ENCODE measurements around the gene SMOC2.
"Not testable (repeated sequence)": the region's sequence is repeated elsewhere in the genome, so short reads cannot be mapped to it uniquely, and the experiment has no call there.

The SMOC2 gene

DNA sequence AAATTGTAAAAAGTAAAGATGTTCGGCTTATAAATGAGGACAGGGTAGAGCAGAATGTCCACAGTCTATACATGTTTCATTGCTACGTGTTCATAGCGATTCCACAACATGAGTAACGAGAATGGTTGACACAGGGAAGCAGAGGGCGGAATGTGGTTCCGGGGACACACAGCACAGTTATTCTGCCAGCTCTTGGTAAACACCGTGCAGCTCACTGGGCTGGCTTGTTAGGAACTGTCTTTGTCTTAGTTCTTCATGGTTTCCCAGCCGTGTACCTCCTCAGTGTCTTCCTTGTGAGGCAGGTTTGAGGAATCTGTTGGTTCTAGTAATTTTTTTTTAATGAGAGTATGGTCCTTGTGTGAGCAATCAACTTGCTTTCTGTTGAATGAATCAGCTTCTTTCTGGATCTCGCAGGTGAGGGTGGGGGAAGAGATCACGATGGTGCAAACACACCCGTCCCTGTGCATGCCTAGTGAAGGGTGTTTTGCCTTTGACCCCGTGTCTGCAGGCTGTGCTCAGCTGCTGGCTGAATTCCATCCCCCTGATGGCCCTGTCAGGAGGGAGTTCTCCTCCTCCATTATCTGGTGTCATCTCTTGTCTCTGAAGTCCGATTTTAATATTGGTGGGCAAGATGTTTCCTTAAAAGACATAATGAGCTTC, 168.2 kb downstream of the SMOC2 start:
- DNase-seq = no peak

DNA sequence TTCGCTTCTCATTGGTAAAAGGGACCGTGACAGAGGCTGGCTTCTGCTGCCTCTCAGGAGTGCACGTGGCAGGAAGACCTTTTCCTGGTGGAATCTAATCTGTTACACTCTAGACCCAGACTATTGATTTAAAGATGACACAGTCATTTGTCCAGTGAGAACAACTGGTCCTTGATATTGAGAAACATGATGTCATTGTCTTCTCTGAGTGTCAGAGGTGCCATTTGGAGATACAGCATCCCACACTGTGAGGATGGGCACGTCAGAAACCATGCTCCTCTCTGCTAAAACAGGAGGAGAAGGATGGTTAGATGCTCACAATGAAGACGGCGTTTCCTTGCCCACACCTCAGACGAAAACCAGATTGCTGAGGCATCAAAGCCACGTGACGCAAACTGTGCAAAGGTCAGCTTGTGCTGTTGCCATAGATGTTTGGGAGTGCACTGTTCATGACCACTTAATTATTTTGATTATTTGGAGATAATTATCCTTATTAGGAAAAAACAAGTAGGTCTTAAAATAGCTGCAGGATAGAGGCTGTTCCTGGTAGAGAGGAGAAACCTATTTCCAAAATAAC, 169.0 kb downstream of the SMOC2 start:
- no peak for DNase-seq

DNA sequence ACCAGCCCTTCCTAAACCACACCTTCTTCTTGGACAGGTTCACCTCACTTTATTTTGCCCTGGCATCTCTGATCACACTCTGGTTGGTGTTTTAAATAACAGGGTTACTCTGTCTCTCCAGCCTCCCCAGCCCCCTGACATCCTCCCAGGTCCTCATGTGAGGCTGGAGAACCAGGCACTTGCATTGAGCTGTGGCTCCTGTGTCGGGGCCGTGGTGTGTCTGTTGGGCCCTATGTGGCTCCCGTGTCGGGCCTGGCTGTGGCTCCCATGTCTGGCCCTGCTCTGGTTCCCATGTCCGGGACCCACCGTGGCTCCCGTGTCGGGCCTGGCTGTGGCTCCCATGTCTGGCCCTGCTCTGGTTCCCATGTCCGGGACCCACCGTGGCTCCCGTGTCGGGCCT, 170.0 kb downstream of the SMOC2 start:
- not testable (repeated sequence) for DNase-seq

DNA sequence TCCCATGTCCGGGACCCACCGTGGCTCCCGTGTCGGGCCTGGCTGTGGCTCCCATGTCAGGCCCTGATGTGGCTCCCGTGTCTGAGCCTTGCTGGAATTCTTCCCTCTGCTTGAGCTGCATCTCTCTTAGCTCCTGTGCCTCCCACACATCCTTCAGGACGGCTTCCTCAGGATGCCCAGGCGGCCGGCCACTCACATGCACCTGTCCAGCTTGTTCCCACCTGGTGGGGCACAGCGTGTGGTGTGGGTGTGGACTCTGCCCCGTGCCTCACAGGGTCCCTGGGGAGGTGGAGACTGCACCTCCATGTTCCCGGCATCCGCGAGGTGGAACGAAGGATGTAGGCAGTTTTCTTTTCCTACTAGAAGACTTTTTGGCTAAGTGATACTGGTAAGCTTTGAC, 170.7 kb downstream of the SMOC2 start:
- no peak for DNase-seq

DNA sequence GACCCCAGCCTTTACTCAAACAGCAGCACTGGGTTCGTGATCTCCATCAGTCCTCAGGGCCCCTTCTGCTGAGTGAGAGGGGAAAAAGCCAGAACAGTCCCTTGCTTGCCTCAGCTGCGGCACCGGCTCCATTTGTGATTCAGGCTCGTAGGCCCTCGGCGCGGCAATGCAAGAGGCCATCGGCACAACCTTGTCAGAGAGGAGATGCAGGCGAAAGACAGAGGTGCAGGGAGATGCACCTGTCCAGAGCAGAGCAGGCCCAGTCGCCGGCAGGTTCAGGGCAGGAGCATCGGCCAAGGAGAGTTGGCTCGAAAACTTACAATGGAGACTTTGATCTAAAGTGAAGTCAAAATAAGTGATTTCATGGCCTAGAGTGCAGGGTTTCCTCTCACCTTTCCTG, 171.6 kb downstream of the SMOC2 start:
- DNase-seq = no peak

DNA sequence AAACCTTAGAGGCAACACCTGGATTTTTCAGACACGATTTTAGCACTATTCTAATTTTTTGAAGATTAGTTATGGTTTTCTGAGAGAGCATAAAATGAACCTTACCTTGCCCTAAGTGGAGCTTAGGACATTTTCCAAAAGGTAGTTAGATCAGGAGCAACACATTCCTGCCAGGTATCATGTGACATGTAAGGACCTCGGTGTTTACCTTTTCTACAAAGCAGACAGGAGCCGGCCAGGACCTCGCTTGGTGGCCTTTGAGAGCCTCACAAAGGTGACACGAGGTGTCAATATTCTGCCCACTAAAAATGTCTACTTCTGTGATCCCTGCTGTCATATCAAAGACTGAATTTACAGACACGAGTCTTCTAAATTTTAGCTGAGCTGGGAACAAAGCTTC, 174.9 kb downstream of the SMOC2 start:
- DNase-seq = no peak

DNA sequence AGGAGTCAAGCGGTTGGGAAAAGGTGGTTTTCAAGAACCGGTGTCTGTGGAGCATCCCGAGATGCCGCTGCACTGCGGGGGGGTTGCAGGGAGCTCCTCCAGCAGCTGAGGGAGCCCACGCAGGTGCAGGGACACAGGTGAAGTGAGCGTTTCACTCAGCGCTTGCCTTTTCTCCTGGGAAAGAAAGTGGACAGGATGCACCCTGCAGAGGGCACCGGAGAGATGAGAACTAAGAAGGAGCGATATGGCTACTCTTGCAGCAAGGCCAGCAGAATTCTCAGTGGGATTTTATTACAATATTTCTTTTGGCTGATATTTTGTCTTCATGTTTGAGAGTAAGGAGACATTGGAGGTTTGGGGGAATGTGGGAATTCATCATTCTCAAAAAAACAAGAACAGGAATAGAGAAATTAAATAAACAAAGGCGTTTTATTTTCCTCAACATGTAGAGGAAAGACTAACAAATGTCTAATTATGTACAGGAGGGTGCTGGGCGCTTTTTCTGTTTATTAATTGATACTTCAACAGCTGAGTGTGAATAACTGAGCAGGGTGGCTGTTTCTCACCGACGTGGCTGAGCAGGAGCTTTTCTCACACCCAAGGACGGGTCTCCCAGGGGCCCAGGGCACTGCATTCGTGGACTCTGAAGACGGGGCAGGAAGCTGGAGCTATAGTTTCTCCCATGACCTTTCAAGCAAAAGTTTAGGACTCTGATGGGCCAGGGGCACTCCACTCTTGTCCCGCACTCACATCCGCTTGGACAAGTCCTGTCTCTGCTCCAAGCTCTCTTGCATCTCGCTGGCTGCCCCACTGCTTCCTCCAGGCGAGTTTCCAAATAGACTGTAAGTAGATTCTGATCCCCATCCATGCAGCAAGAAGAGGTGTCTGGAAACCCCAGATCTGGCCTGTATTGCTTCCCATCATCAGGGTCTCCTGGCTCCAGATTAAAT, 176.1 kb downstream of the SMOC2 start:
- no peak for DNase-seq

DNA sequence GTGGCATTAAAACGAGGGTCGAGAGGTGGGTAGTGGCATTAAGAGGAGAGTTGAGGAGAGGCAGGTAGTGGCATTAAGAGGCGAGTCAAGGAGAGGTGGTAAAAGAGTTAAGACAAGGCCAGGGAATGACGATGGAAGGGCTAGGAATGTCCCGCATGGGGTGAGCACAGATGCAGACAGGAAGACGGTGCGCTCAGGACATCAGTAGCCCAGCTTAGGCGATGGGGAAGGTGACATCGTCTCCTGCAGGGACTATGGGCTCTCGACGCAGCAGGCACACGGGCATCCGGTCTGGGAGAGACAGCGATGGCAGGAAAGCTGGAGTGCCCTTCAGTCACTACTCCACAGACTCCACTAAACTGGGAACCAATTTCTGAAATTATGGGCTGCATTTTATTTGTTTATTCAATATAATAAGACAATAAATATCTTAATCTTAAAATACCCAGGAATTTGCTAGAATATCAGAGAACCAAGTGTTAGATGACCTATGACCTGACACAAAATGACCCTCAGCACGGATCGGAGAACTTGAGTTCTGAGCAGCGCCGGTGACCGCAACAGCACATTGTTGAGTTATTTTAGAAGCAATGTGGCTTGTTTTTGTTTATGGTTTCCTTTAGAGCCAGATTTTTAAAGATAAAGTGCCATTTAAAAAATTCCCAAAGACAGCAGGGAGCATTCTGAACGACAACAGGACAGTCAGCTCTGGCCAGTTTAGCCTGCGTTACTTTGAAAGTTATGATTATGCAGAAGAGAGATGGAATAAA, 177.7 kb downstream of the SMOC2 start:
- no peak for DNase-seq

DNA sequence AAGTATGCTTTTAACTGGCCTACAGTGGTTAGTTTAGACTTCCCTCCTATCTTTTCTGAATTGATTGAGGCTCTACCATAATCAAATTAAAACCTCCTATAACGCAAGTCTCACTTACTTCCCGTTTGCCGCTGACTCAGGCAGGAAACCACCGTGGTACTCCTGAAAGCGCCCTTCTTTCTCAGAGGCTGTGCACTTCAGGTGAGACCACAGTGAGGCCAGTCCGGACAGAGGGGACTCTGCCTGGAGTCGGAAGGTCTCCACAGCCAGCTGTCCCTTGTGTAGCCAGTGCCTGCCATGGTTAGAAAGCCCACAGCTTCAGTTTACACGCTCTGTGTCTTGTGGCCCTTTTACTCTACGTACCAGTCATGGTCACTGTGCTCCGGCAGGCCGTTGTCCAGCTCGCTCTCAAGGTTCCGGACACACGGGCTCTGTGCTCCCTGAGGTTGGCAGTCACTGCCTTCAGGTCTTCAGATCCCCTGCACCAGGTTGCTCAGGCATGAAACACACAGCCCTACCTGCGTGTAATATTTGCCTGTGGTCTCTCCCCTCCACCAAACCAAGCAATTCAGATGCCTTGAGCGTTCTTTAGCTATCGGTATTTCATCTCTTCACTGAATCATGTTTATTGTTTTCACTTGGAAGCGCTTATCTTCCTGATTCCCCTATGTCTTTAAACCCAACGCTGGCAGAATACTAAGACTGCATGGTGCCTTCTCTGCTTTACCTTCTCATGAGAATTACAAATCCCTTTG, 178.8 kb downstream of the SMOC2 start:
- DNase-seq = no peak

DNA sequence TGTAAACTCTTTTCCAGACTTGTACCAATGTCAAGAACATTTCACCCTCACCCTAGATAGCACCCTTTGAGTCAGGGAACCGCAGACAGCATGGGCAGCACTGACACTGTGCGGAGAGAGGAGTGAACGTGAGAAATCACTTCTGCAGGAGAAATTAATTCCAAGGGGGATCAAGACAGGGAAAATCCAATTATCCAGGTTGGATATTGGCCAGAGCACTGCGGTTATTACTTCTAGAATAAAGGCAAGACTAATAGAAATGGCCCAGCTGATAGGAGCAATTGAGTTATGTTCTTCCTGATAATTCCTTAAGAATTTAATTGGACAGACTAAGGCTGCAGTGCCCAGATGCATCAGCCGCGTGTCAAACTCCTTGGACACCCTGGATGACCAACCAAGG, 179.6 kb downstream of the SMOC2 start:
- DNase-seq = no peak

DNA sequence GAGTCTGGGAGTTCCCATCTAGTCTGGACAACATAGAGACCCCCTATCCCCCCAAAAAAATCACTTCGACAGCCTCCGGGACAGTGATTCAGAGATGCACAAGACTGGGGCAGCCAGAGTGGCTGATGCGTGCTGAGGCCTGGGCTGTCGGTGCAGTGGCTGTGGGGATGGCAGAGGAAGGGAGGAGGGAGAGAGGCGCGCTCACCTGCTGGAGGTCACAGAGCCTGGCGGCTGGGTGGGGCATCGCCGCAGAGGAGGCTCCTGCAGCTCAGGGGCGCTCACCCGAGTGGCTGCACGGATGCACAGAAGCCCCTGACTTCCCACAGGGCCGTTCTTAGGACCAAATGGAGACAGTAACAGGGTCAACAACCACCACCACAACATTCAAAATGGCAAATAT, 182.8 kb downstream of the SMOC2 start:
- DNase-seq = no peak

DNA sequence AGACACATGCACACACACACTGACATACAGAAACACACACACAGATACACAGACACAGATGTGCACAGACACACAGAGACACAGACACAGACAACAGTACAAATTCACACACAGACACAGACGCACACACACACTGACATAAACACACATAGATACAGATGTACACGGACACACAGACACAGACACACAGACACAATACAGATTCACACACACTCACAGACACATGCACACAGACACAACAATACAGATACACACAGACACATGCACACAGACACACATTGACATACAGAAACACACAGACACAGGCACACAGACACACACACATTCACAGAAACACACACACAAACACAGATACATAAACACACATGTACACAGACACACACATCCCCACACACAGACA, 183.6 kb downstream of the SMOC2 start:
- no peak for DNase-seq

DNA sequence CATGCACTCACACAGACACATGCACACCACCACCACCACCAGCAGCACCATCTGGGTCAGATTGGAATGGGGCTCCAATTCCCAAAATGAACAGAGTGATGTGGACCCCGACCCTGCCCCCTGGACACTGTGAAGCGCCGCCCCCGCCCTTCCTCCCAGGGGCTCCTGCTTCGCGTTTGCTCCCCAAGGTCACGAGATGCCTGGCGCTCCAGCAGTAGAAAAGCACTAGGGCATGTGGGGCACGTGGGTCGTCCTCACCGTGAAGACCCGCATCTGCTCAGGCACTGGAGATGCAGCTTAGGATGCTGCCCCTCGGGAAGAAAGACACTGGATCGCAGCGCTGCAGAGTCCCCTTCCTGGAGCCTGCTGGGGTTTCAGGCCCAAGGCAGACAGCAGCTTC, 184.0 kb downstream of the SMOC2 start:
- no peak for DNase-seq

DNA sequence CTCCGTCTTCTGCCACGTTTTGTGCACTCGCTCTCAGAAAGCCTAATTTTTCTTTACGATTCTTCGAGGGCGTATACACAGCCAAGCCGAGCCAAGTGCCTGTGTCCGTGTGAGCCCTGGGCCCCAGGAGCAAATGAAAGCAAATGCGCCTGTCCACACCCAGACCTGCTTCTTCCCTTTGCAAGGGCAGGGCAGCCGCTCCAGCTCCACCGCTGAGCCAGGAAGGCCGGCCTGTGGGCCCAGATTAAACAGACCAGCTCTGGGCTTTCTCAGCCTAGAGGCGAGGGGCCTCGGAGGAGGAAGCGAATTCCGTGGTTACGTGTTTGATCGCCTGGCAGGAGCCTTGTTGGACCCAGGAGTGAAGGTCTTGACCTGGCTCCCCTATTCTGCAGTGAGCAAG, 184.6 kb downstream of the SMOC2 start:
- no peak for DNase-seq

DNA sequence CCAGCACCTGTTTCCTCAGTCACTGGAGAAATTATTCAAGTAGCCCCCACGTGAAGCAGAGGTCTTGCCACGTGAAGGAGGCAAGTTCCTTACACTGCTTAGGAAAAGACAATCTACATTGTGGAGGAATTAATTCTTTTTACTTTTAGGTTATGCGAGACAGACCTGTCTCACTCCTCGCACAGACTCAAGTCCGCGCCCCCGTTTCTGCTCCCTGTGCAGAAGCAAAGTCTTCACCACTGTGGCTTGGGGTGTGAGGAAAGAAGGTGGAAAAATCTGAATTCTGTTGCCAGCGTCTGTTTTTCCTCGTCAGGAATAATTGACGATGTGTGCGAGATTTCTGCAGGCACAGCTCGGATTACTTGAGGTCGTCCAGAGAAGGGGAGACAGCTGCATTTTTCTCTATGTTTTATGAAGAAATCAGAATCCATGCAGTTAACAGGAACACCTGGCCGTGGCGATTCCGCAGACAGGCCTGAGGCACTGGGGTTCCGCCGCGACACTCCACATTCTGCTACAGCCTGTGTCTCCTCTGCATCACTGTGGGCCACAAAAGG, 185.1 kb downstream of the SMOC2 start:
- no peak for DNase-seq

DNA sequence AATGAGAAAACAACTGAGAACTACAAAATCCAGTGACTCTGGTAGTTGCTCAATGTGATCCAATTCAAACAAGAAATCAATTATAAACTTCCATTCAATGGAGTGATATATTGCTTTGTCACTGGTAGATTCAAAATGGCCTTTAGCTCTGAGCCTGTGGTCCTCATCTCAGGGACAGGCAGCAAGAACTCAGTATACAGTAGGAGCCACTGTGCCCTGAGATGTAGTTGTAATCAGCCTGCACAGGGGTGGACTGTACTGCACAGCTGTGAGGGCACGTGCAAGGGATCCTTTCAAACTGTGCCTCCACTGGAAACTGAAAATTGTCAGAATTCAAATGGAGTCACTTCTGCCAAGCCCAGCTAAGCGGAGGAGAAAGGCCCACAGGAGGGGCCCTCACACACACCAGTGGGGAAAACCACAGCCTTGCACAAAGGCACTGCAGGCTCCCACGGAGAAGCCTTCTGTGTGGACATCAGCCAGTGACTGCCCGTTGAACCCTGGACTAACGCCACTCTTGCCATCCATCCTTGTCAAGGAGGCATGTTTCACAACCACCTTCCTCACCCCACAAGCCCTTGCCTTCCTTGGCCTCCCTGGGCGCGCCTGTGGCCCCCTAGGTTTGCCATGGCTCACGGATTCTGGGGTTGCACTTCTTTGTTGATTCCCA, 186.7 kb downstream of the SMOC2 start:
- DNase-seq = no peak

DNA sequence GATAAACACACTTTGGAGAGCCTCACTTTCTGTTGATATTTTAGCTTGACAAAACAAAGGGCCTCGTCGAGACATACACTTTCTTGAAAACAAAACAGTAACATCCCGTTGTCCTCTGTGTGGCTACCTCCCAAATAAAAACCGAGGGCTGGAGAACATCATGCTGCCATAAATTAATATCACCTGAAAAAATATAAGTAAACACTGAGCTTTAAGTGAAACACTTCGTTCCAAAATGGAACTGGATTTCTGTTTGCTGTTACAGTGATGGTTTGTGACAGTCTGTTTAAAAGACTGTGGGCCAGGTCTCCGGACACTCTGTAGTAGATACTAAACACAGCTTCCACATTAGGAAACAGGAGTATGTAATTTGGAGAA, 187.2 kb downstream of the SMOC2 start:
- DNase-seq = no peak

DNA sequence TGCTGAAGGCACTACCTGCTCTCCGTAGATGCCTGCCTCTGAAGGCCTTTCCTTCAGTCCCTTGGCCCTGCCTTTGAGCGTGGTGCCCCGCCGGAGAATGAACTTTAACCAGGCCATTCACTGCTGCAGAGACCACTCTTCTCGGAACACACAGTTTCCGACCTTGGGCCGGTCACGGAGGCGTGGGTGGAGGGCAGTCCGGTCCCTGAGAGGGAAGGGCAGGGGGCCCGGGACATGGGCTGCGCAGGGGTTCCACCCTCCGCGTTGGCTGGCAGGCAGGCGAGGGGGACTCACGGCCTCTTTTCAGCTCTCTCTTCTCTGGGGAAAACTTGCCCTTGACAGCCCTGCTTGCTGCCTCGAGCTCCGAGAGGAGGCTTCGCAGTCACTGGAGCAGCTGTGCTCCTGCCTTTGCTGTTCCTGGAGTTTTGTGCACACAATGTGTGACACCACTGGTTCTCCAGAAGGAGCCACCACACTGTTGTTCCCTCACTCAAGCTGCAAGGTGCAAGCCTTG, 187.8 kb downstream of the SMOC2 start:
- DNase-seq = no peak

DNA sequence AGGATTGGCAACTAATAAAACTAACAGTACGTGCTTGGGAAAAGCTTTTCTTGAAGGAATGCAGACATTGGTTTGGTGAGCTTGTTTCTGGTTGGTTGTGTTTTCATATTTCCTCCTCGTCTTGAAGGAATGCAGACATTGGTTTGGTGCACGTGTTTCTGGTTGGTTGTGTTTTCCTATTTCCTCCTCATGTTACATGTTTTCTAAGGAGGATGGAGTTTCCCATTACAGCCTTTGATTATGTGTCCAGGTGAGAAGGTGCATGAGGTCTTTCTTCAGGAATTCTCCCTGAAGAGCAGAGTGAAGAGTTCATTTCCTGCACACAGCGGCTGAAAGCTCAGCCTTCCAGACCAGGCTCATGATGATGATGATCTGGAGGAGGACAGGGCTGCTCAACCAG, 190.6 kb downstream of the SMOC2 start:
- no peak for DNase-seq

DNA sequence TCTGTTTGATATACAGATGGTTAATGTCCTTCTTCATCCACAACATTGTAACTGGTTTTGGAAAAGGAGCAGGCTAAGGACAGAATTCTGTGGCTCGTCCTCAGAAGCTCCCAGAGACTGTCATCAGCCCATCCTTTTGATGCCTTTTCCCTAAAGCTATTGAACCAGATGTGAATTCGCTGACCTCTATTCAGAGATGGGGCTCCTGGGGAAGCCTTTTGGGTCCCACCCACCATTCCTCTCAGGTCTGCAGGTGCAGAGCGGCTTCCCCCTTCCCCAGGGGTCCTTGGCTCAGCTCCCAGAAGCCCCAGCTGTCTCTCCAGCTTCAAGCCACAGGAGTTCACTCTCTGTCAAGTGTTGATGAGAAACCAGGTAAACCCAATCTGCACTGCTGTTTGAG, 191.7 kb downstream of the SMOC2 start:
- no peak for DNase-seq

DNA sequence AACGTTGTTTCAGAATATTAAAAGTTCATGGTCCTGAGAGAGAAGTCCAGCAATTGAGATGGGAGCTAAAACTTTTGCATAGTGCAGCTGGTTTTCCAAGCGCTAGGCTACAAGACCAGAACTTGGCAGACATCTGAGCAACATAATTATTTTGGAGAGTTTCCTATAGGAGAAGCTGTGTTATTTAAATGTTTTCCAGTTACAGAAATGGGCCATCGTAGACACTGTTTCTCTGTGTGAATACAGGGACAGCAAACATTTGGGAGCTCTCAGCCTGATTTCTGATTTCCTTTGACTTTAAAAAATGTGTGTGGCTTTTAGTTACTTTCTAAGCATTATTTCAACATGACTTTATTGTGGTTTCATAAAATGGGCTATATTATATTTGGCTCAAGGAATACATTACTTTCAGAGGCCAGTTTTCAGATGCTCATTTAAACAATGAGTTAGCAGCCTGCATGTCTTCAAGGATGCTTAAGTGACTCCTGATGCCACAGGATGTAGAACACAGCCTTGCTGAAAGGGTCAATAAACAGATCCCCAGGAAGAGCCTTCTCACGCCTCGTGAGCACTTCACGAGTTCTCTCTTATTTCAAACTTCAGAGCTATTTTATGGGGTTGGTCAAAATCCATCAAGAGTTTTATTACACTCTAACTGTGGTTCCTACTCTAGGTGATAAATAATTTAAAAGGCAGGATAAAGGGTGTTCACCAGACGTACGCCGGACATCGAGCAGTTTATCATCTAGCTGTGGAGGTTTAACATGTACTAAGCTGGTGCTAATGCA, 193.8 kb downstream of the SMOC2 start:
- DNase-seq = no peak
